ENCODE measurements around the gene MON1B. TPM values are rescaled to one million over a fixed set of nuclear protein-coding genes. Genes with fewer than 3 reads are reported as not detected.

Gene MON1B
- total and polyA plus RNA-seq, 2 of the 4 experiments (the other 2 are of a cell fraction): 5.2 to 19.2 TPM

- dilution Hi-C loops (cut with HindIII; ENCODE audit: low sequenced_read_pairs, unreplicated experiment): loop anchor here (25.0 kb wide), 1 partner anchor 353 kb away; no protein-coding TSS in a partner anchor
- H3K9me1 ChIP-seq (ENCODE audit: insufficient read depth, low read length): no peaks in the 10 kb centered on the region; the same call in 1 of the 2 replicates
- no peak overlapping the region for H2BK20ac ChIP-seq (ENCODE audit: low read depth, low read length)
- no peaks in the 10 kb centered on the region for H4K20me1 ChIP-seq (ENCODE audit: insufficient read depth, low read length)
- H3K9me3 ChIP-seq (ENCODE audit: control insufficient read depth, insufficient read depth, low read length): no peaks in the 10 kb centered on the region
- no peak overlapping the region for H3K4me2 ChIP-seq (ENCODE audit: low read depth, low read length)
- ChIA-PET CTCF (interaction anchor here (0.5 kb wide), 1 partner anchor 349 kb away, joined by 3 read pairs; no protein-coding TSS in a partner anchor), POLR2A (ENCODE audit: unreplicated experiment) (no interaction called here)
- TF ChIP-seq RAD21 (IDR thresholded peaks at IDR 0.05; ENCODE audit: low read length): no peak
- no peak for TF ChIP-seq MAZ (IDR thresholded peaks at IDR 0.05; ENCODE audit: borderline replicate concordance, low read depth, low read length)
- no peak for TF ChIP-seq CHD1 (IDR thresholded peaks at IDR 0.05; ENCODE audit: low read depth, low read length)
- TF ChIP-seq RCOR1 (IDR thresholded peaks at IDR 0.05; ENCODE audit: insufficient replicate concordance, low read length): no peak
- TF ChIP-seq MAFK (IDR thresholded peaks at IDR 0.05; ENCODE audit: low read depth, low read length): no peak
- TF ChIP-seq SMC3 (IDR thresholded peaks at IDR 0.05; ENCODE audit: low read depth, low read length): no peak
- TF ChIP-seq RFX5 (IDR thresholded peaks at IDR 0.05; ENCODE audit: low read depth, low read length): no peak
- intact Hi-C loops (cut with micrococcal nuclease): loop anchor here (5.0 to 10.0 kb wide), 2 partner anchors 203 to 740 kb away; partner anchors contain the start of gene ADAMTS18
- H3K23ac ChIP-seq (ENCODE audit: low read depth, low read length): no peak overlapping the region
- no peak overlapping the region for H4K91ac ChIP-seq (ENCODE audit: insufficient read depth, low read depth, low read length)
- in situ Hi-C loops (cut with MboI; ENCODE audit: low sequenced_read_pairs): loop anchor here (5.0 to 25.0 kb wide), 2 partner anchors 353 to 778 kb away; partner anchors contain the start of gene CLEC3A
- H4K8ac ChIP-seq (ENCODE audit: low read depth in 2 of 2, low read length in 2 of 2): no peak overlapping the region
- H3K14ac ChIP-seq (replicated peaks; ENCODE audit: low read depth, low read length): no peak overlapping the region
- no peak overlapping the region for H3K4ac ChIP-seq (ENCODE audit: low read depth, low read length)
- no peak overlapping the region for H2BK15ac ChIP-seq (ENCODE audit: low read depth, low read length)
- H4K5ac ChIP-seq (ENCODE audit: low read depth, low read length): no peak overlapping the region
- H2AK5ac ChIP-seq (ENCODE audit: low read depth, low read length): no peak overlapping the region
- ATAC-seq (ENCODE audit: low read depth) (no peak), DNase-seq (no peak)
- no peak overlapping the region for H2AFZ ChIP-seq (replicated peaks; ENCODE audit: low read length, poor library complexity)
- H3K79me1 ChIP-seq (ENCODE audit: low read depth in 1 of 2, low read length in 2 of 2): no peaks in the 10 kb centered on the region
- H3K27me3 ChIP-seq (ENCODE audit: control insufficient read depth, insufficient read depth, low read length): peaks cover 2% of the 10 kb centered on the region; the same call in 1 of the 2 replicates
- H2AK9ac ChIP-seq (replicated peaks; ENCODE audit: low read depth, low read length, poor library complexity): no peak overlapping the region
- no peak overlapping the region for H3K18ac ChIP-seq (ENCODE audit: low read depth, low read length)
- H3K9ac ChIP-seq (ENCODE audit: low read depth, low read length): no peak overlapping the region
- no peaks in the 10 kb centered on the region for H3K4me1 ChIP-seq (ENCODE audit: control insufficient read depth, insufficient read depth, low read length)
- no peak overlapping the region for H2BK120ac ChIP-seq (ENCODE audit: low read depth, low read length)
- H3K4me3 ChIP-seq (ENCODE audit: insufficient read depth, low read depth, low read length): no peak overlapping the region
- BruUV-seq (replicated peaks): no TSS peak
- no peak overlapping the region for H2BK5ac ChIP-seq (ENCODE audit: low read depth, low read length, poor library complexity, severe bottlenecking)
- WGBS, 2 experiments (ENCODE audit: extremely low coverage in 2 of 2, insufficient read length in 1 of 2): no CpG with 5 or more reads among the region's 11 CpGs
- no peak overlapping the region for H3K56ac ChIP-seq (ENCODE audit: extremely low read depth, insufficient read depth, low read length)
- H3K27ac ChIP-seq (ENCODE audit: insufficient read depth, low read length): no peak overlapping the region
- H3K36me3 ChIP-seq (ENCODE audit: control insufficient read depth, insufficient read depth, low read length): no peaks in the 10 kb centered on the region
These were observed 43.6 kb downstream of the MON1B start for GRCh38 chr16:77234611-77235010.
